Raji (cell line): ENCODE results near the gene DIAPH3.

Experiments
- POLR2A ChIP-seq: IDR thresholded peaks from 2 replicates; pipeline ENCODE4 v1.6.1; 2011; ENCODE audit warnings: low read depth, low read length, control low read depth; ENCODE audit not compliant: insufficient read depth

DIAPH3 gene

DNA sequence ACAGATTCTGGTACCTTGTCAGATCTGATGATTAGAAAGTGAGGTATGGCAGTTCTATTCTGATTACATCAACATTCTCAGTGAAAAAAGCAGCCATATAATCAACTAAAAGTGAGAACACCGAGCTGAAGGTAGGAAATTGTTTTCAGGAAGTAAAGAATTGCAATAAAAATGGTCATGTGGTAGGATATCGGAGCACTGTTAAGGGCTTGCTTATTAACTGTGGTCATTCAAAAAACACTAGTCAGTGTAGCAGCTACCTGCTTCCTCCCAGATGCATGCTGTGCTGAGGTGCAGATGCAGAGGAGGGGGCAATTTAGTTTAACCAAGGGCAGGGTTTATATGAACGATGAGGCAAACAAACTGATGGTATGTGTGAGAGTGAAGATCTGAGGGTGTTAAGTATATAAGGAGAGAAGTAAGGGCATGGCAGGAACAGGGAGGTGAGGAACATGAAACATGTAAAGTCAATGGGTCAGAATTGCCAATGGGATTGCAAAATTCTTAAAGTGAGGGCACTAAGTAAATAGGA lies 111.9 kb downstream of the DIAPH3 start:
- TF ChIP-seq POLR2A, result no peak

DNA sequence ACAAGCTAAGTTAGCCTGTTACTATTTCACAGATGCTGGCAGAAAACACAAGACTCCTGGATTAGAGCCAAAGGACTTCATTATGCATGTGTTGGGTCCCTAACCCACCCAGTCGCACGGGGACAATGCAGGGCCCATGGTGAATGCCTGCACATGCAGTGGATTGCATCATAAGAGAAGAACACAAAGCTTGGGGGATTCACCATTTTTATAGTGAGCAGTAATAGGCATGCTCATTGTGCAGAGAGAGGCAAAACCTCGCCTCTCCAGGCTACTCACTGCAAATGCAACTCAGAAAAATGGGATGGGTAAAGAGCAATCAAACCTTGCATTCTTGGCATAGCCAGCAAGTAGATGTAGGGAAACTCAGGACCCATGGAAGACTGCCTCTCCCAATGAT lies 115.8 kb downstream of the DIAPH3 start:
- no peak for TF ChIP-seq POLR2A

DNA sequence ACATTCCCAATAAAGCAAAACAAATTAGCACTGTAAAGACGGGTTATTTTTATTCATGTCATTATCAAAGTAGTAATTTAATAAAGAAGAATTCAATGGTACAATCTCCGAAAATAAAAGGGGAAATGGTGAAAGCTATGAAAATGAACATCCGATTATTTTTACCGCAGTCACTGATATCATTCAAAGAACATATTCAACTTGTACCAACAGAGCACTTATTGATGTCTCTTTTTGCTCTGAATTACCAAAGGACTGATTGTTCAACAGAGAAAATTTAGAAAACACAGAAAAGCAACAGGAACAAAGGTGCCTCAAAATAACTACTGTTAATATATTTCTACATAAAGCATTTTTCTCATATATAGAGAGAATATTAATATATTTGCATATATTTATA lies 119.4 kb downstream of the DIAPH3 start:
- no peak for TF ChIP-seq POLR2A

DNA sequence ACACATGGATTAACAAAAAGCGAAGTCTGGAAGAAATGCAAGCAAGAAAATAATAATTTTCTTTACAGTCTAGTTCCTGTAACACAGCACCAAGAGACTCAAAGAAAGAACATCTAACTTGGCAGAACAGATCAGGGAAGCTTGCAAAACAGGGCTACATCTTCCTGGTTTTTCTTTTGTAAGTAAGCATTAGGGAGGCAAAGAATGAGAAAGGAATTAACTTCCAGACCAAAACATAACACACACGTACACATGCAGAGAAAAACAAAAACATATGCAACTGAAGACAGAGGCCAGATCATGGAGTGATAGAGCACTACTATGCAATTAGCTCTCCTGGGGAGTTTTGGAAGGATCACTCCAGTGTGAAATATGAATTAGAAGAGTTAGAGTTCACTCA lies 120.5 kb downstream of the DIAPH3 start:
- no peak for TF ChIP-seq POLR2A

DNA sequence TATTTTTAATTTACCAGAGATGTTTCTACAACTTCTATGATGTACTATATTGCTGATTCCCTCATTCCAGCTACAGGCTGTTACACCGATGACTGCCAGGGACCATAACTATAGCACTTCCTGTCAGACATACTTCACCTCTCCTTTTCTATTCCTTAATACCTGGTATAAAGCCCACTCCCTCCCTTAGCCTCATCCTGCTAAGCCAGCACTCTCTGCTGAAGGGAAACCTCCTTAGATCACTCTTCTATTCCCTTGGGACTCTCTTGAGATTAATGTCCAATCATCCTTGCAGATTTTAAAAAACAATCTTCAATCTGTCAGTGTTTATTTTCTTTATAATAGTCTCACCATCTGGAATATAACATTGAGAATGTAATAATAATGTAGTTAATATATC lies 127.9 kb downstream of the DIAPH3 start:
- no peak for TF ChIP-seq POLR2A

DNA sequence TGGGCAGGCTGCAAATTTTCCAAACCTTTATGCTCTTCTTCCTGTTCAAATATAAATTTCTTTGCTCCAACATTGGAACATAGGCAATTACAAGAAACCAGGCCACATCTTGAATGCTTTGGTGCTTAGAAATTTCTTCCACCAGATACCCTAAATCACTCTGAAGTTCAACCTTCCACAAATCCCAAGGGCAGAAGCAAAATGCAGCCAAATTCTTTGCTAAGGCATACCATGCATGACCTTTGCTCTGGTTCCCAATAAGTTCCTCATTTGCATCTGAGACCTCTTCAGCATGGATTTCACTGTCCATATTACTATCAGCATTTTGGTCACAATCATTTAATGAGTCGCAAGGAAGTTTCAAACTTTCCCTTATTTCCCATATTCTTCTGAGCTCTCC lies 130.9 kb downstream of the DIAPH3 start:
- no peak for TF ChIP-seq POLR2A

DNA sequence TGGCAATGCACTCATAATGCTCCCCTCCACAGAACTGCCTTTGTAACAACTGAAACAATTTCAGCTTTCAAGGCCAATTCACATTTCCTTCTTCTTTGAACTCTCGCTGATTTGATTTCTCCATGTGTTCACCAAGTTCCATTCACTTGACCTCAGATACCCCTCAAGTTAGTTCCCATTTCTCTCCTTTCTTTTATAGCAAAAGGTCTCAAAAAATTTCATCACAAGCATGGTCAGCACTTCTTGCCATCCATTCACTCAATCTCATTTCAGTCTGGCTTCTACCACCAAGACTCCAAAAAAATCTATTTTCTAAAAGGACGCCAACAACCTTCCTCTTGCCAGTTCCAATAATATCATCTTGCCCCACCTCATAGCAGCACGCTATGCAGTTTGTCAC lies 135.7 kb downstream of the DIAPH3 start:
- TF ChIP-seq POLR2A, result no peak

DNA sequence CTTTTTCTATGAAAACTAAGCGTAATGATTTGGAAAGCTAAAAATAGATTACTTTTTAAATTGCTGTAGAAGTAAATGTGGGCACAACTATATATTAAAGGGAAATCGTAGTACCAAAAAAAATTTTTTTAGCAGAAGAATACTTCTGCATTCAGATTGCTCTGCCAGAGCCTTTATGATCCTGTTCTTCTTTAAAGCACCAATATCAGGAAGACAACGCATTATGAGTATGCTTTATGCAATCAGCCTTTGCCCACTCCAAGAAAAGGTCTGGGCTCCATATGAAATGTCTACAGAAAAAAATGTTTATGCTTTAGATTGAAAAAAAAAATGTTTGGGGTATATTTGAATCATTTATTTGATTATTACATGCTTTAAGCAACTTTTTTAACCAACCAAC lies 137.4 kb downstream of the DIAPH3 start:
- TF ChIP-seq POLR2A, result no peak

DNA sequence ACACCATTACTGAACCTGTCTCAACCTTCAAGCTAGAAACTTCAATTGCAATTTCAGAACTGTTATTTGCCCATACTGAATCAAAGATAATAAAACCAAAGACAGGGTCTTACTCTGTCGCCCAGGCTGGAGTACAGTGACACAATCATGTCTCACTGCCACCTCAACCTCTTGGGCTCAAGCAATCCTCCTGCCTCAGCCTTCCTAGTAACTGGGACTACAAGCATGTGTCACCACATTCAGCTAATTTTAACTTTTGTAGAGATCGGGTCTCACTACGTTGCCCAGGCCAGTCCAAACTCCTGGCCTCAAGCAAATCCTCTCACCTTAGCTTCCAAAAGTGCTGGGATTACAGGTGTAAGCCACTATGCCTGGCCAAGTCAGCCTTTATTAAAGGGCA lies 143.4 kb downstream of the DIAPH3 start:
- no peak for TF ChIP-seq POLR2A

DNA sequence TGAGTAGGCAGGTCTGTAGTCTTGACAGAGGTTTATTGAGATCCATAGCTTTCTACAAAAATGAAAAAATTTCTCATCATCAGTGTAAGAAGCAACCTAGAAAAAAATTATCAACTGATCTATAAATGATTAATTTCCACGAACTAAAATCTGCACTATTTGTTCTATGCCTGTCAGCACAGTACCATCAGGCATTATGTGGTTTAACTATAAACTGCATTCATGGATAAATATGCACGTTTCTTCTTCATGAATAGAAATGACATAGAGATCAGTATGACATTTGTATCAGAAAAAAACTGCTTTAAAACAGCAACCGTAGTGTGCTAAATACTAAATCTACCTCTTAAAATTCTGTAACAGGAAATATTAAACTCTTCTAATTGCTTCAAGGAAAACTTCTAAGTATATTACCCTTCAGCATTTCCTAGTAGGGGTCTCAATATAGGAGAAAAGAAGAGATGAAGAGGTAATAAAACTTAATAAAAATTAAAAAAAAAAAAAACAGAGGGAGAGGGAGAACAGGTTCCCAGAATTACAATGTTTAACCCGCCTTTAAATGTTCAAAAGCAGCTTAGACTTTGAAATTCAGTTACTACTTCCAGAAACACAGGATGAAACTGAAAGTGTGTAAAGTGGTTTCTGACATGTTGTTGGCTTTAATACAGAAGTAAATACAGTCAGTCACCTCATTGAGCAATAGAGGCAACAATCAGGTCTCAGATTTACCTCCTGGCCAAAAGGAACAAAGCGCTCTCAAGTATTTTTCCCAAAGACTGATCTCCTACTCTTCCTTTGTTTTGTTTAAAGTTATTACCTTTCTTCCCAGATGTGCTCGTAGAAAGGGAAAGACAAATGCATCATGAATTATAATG lies 144.4 kb downstream of the DIAPH3 start:
- TF ChIP-seq POLR2A, result no peak

DNA sequence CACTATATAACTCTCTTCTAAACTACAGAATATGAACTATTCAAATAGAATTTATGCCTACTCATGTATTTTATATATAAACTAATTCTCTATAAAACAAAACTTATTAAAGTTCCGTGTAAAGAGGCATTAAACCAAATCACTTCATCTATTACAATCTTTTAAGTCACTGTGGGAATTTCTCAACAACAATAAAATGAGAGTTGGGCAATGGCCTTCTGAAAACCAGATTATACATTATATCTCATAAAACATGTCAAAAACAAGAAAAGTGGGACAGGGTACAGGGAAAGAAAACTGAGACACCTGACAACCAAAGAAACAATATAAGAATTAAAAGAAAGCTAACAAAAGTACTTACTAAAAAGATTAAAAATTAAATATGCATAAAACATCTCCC lies 145.2 kb downstream of the DIAPH3 start:
- no peak for TF ChIP-seq POLR2A

DNA sequence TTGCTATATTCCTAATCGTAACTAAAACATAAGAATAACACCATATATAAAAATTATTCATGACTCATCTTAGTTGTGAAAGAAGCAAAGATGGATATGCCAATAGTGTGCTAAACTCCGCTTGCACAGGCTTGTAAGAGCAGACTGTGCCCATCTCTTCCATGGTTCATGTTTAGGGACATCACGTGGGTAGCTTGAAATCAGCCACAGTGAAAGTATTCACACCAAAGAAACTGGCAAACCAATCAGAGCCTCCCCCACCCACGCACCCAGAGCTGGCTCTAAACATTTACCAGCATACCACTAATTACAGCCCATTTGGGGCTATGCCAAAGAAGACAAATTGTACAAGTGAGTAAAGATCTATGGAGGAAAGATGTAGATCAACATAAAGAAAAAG lies 147.5 kb downstream of the DIAPH3 start:
- TF ChIP-seq POLR2A, result no peak

DNA sequence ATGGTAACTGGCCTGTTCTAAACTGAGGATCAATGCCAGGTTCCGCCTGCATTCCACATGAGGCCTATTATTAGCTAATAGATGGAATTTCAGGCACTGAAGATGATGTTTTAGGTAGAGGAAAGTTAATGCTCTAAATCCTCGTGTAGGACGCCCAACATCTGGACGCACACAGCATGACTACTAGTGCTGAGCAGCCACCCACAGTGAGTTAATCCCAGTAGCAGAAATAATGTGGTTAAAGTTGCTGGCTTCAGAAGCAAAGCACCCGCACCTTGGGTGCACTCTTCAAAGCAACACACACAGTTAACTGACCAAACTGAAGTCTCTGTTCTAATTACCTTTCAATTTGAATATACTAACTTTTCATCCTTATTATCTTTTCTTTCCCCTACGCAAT lies 150.6 kb downstream of the DIAPH3 start:
- TF ChIP-seq POLR2A, result no peak

DNA sequence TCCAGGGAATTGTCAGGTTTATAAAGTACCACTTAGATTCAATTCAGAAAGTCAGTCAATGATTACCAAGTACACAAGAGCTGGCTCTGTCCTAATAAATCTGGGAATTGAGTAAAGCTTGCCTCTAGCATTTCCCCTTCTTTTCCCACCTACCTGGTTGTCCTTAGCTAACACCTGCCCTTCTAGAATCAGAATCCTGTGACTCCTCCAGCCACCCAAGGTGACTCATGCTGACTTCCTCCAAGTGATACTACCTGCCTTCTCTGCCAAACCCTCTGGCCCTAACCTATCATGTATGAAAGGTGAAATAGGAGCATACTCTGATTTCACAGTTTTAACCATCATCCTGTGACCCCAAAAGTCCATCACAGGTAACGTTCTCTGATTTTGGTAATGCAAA lies 151.2 kb downstream of the DIAPH3 start:
- no peak for TF ChIP-seq POLR2A

DNA sequence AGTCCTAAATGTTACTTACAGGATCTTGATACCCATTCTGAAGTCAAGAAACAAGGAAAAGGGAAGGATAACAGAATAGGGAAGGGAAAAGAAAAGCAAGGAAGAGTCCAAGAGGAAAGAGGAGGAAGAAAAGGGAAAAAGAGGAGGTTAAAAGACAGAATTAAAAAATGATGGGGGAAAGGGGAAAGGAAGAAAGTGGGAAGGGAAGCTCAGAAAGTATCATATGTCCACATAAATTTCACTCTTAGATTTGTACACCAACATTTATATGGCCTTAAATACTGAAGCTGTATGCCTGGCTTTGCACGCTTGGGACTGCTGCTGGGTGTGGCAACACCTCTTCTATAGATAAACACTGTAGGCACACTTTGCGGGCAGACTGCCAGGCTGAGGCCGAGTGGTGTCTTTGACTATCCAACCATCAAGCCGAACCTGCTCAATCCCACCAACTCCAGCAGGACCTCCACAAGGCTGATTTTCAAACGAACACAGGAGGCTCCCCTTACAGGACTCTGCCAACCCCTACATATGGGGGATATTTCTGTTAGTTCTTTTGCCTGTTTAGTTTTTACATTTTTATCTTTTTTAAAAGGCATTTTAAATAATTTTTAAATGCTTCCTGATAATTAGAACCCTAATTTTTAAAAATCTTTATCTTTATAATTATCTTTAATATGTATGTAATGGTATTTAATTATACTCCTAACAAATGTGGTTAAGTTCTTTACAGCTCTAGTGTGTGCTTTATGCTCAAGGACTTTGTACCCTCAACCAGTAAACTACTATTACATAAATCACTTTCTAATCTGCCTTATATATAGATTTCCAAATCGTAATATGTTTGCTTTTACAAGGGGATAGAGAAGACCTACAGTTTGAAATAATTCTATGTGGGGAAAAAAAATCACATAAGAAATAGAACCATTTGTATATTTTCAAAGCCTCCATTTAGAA lies 154.2 kb downstream of the DIAPH3 start:
- TF ChIP-seq POLR2A, result no peak

DNA sequence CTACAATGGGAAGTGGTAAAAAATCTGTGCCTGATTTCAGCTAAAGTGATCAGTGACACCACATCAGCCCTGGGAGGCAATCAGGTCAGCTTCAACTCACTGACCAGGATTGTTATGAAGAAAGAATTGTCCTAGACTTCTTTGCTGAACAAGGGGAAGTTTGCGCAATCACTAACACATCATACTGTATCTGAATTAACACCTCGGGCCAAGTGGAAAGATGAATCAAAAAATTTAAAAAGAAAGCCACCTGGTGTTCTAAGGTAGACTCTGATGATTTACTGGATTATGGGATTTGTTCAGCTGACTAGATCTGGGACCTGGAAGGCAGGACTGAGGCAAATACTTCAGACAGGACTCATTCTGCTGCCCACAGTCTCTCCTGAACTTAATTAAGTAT lies 161.8 kb downstream of the DIAPH3 start:
- TF ChIP-seq POLR2A, result no peak
